Loucy (cell line): Measurements from ENCODE around the gene ZNF185.

Experiments used
- H2AFZ ChIP-seq: fragments of 200-600 bp; sonication (generic); 2 replicates; pipeline ENCODE4 v1.6.0; 2016; ENCODE audit warnings: antibody characterized with exemption, mild to moderate bottlenecking, low read length, moderate library complexity
- H3F3A ChIP-seq: fragments of 200-600 bp; 2 replicates; pipeline ENCODE4 v1.6.0; 2016; ENCODE audit warnings: antibody characterized with exemption, low read depth, mild to moderate bottlenecking
- H3K27me3 ChIP-seq: fragments of 200-600 bp; sonication (generic); 2 replicates; pipeline ENCODE4 v1.6.1; 2014; ENCODE audit warnings: low read length, mild to moderate bottlenecking; ENCODE audit not compliant: insufficient read depth, poor library complexity, severe bottlenecking
- H3K36me3 ChIP-seq: fragments of 200-600 bp; sonication (generic); 2 replicates; pipeline ENCODE4 v1.6.1; 2016; ENCODE audit warnings: low read length; ENCODE audit not compliant: insufficient read depth
- H3K4me1 ChIP-seq: fragments of 200-600 bp; sonication (generic); 2 replicates; pipeline ENCODE4 v1.5.1; 2014; ENCODE audit warnings: low read length, mild to moderate bottlenecking; ENCODE audit not compliant: insufficient read depth, poor library complexity, severe bottlenecking
- H3K4me2 ChIP-seq: fragments of 200-600 bp; sonication (generic); 2 replicates; pipeline ENCODE4 v1.6.0; 2014; ENCODE audit warnings: antibody characterized with exemption, low read length, low read depth, mild to moderate bottlenecking; ENCODE audit not compliant: poor library complexity, severe bottlenecking
- H3K4me3 ChIP-seq: fragments of 200-600 bp; sonication (generic); 2 replicates; pipeline ENCODE4 v1.5.1; 2014; ENCODE audit warnings: low read length, mild to moderate bottlenecking, mixed read lengths; ENCODE audit not compliant: poor library complexity, severe bottlenecking
- H3K79me2 ChIP-seq: fragments of 200-600 bp; sonication (generic); 2 replicates; pipeline ENCODE4 v1.6.1; 2014; ENCODE audit warnings: low read length; ENCODE audit not compliant: insufficient read depth
- H3K9ac ChIP-seq: fragments of 200-600 bp; sonication (generic); 2 replicates; pipeline ENCODE4 v1.6.0; 2014; ENCODE audit warnings: mild to moderate bottlenecking, low read depth, low read length, moderate library complexity; ENCODE audit not compliant: poor library complexity, severe bottlenecking
- H3K9me2 ChIP-seq: fragments of 200-600 bp; sonication (generic); replicated peaks from 2 replicates; pipeline ENCODE4 v1.6.1; 2016; ENCODE audit warnings: low read depth, low read length, mixed read lengths
- H3K9me3 ChIP-seq: fragments of 200-600 bp; sonication (generic); 2 replicates; pipeline ENCODE4 v1.6.1; 2014; ENCODE audit warnings: mild to moderate bottlenecking, antibody characterized with exemption, low read length, low read depth; ENCODE audit not compliant: insufficient read depth
- H4K20me1 ChIP-seq: fragments of 200-600 bp; sonication (generic); 2 replicates; pipeline ENCODE4 v1.6.0; 2014; ENCODE audit warnings: antibody characterized with exemption, low read length, mild to moderate bottlenecking; ENCODE audit not compliant: insufficient read depth, poor library complexity, severe bottlenecking
- EZH2phosphoT487 ChIP-seq: fragments of 200-600 bp; IDR thresholded peaks from 2 replicates; pipeline ENCODE4 v1.6.1; 2018; ENCODE audit warnings: antibody characterized with exemption, mild to moderate bottlenecking, moderate library complexity, borderline replicate concordance
- TF ChIP-seq, protein P1 (sequence below): fragments of 200-600 bp; sonication (generic); conservative IDR thresholded peaks from 2 replicates; pipeline ENCODE4 v1.5.1; 2014; ENCODE audit warnings: mild to moderate bottlenecking, antibody characterized with exemption, low read length

ZNF185 gene

DNA sequence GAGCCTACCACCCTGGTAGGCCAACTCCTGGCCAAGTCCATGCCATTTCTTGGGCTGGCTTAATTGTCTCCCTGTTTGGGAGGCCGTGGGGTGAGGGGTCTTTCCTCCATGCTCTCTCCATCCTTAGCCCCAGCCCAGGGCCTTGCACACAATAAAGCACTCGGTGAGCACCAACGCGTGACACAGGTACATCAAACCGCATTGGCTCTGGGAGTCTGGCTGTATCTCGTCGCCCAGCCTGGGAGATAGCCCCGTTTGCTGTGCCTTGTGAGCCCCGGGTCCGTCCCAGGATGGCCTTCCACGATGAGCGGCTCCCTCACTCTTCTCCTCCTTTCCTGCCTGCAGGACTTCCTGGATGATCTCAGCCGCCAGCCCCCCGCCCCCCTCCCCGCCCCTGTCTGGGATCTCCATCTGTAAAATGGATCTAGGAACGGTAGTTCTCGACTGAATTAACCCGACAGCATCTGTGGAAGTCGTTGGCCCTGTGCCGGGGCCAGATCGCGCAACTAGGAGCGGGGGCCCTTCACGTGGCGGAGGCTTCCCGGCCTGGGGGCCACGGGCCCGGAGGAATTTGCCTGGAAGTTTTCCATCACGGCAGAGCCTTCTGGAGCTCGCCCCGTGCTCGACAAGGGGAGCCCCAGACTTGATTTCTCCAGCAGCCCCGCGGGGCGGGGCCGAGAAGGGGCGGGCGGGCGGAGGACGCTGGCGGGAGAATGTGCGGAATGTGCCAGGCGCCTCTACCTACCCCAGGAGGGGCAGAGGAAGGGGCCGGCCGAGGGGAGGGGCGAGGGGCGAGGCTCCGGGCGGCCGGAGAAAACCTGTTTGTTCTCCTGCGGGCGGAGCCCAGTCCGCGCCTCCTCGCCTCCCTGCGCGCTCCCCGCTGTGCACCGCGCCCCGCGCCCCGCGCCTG is at the start of gene ZNF185:
Gene ZNF185 (plus strand): TSS at position 846 of the 910 bp plus-strand sequence. CDS start 16,423 bp downstream, outside the sequence.
- Histone ChIP-seq H3K9ac (no peak within 1 kb of the TSS), H3K9me2 (no peaks in the 10 kb centered on the region), H3K4me2 (no peak within 1 kb of the TSS)

DNA sequence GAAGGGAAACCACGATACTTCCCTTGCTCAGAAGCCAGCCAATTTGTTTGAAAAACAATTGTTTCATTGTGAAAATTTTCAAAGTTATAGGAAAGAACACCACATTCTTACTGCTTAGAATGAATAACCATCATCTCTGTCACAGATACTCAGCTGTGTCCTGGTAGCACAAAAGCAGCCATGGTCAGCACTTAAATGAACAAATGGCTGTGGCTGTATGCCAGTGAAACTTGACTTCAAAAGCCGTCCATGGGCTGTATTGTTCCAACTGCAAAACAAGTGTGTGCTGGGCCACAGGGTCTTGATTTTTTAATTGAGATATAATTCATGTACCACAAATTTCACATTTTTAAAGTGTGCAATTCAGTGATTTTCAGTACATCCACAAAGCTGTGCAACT is 47.4 kb upstream of the ZNF185 start:
- Histone ChIP-seq H3F3A (no peaks in the 10 kb centered on the region), H3K27me3 (no peaks in the 10 kb centered on the region), H3K9ac (no peak overlapping the region), H3K4me2 (no peak overlapping the region), H3K9me2 (no peaks in the 10 kb centered on the region), H4K20me1 (no peaks in the 10 kb centered on the region), H3K79me2 (no peaks in the 10 kb centered on the region; the same call in 1 of the 2 replicates), H3K9me3 (no peaks in the 10 kb centered on the region), H3K4me3 (no peak overlapping the region), H3K4me1 (peaks cover 7% of the 10 kb centered on the region), H2AFZ (no peak overlapping the region), H3K36me3 (peaks cover 34% of the 10 kb centered on the region; the same call in 1 of the 2 replicates)
- TF ChIP-seq, protein P1, sequence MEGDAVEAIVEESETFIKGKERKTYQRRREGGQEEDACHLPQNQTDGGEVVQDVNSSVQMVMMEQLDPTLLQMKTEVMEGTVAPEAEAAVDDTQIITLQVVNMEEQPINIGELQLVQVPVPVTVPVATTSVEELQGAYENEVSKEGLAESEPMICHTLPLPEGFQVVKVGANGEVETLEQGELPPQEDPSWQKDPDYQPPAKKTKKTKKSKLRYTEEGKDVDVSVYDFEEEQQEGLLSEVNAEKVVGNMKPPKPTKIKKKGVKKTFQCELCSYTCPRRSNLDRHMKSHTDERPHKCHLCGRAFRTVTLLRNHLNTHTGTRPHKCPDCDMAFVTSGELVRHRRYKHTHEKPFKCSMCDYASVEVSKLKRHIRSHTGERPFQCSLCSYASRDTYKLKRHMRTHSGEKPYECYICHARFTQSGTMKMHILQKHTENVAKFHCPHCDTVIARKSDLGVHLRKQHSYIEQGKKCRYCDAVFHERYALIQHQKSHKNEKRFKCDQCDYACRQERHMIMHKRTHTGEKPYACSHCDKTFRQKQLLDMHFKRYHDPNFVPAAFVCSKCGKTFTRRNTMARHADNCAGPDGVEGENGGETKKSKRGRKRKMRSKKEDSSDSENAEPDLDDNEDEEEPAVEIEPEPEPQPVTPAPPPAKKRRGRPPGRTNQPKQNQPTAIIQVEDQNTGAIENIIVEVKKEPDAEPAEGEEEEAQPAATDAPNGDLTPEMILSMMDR, result no peak
- no peak for TF ChIP-seq EZH2phosphoT487

More for the DNA sequence above, at the start of gene ZNF185:
- Histone ChIP-seq H2AFZ (no peak within 1 kb of the TSS), H3K4me1 (no peaks in the 10 kb centered on the region), H3K9me3 (no peaks in the 10 kb centered on the region), H3K4me3 (no peak within 1 kb of the TSS), H3K36me3 (no peaks in the 10 kb centered on the region), H3F3A (no peaks in the 10 kb centered on the region), H4K20me1 (no peaks in the 10 kb centered on the region), H3K79me2 (no peaks in the 10 kb centered on the region), H3K27me3 (no peaks in the 10 kb centered on the region)
- no peak for TF ChIP-seq EZH2phosphoT487
- TF ChIP-seq, protein P1, result no peak

DNA sequence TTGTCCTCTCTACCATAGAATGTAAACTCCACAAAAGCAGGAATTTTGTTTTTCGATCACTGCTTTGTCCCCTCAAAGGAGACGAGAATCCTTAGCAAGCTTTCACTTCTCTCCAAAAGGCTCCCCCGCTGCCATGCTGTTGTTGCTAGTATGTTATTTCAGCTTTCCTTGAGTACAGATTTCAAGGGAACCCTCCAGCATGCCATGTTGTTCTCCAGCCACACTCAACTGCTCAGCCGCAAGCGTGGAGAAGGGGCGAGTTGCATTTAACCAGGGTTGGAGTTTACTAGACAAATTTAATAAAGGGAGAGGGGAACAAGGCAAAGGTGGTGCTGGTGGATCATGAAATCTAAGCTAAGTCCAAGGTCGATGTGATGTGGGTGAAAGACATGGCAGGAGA is 43.9 kb upstream of the ZNF185 start:
- TF ChIP-seq, protein P1, result no peak
- no peak for TF ChIP-seq EZH2phosphoT487
- no peaks in the 10 kb centered on the region for H3K9me3 ChIP-seq
- H3K27me3 ChIP-seq, result no peaks in the 10 kb centered on the region
- H4K20me1 ChIP-seq, result no peaks in the 10 kb centered on the region
- peaks cover 7% of the 10 kb centered on the region for H3K4me1 ChIP-seq
- no peaks in the 10 kb centered on the region for H3F3A ChIP-seq
- peaks cover 34% of the 10 kb centered on the region; the same call in 1 of the 2 replicates for H3K36me3 ChIP-seq
- no peak overlapping the region for H3K9ac ChIP-seq
- no peaks in the 10 kb centered on the region for H3K9me2 ChIP-seq
- H3K4me2 ChIP-seq, result no peak overlapping the region
- no peaks in the 10 kb centered on the region for H3K79me2 ChIP-seq
- H2AFZ ChIP-seq, result no peak overlapping the region
- H3K4me3 ChIP-seq, result no peak overlapping the region
